ENCODE measurements around the gene RAD23B. TPM values are rescaled to one million over a fixed set of nuclear protein-coding genes. Genes with fewer than 3 reads are reported as not detected.
A peak's percentile ranks its signal among the peaks of the same experiment; 100 is the strongest.

The RAD23B gene
- total and polyA plus RNA-seq, 2 of the 13 experiments (the other 11 are each of a cell fraction or from before 2014, with no cell fraction given) = 133 to 156 TPM

- peak; percentile 77; the same call in 1 of the 2 replicates for TF ChIP-seq STAT6 (CRISPR knock-in tag; IDR thresholded peaks at IDR 0.05; ENCODE audit: borderline replicate concordance)
- peak; percentile 90 for TF ChIP-seq ZNF788 (CRISPR knock-in tag; IDR thresholded peaks at IDR 0.05; ENCODE audit: borderline replicate concordance)
- peak; percentile 85 for TF ChIP-seq RBM39 (IDR thresholded peaks at IDR 0.05; ENCODE audit: low read depth, low read length, poor library complexity, severe bottlenecking)
- TF ChIP-seq PBX3 (CRISPR knock-in tag; IDR thresholded peaks at IDR 0.05; ENCODE audit: borderline replicate concordance) = 0 out of 2 replicates have a peak, but pooled peaks have one; percentile 20
- TF ChIP-seq PHF8 (CRISPR knock-in tag; IDR thresholded peaks at IDR 0.05) = peak; percentile 92
- peak; percentile 10; the same call in 1 of the 2 replicates for TF ChIP-seq REPIN1 (CRISPR knock-in tag; IDR thresholded peaks at IDR 0.05; ENCODE audit: borderline replicate concordance, low read depth)
- no peak for TF ChIP-seq NFE2 (CRISPR knock-in tag; IDR thresholded peaks at IDR 0.05)
- no peak for TF ChIP-seq E2F2 (CRISPR knock-in tag; IDR thresholded peaks at IDR 0.05; ENCODE audit: borderline replicate concordance)
- TF ChIP-seq STAT5B (CRISPR knock-in tag; IDR thresholded peaks at IDR 0.05) = peak; percentile 28; the same call in 1 of the 2 replicates
- TF ChIP-seq ZNF225 (CRISPR knock-in tag; IDR thresholded peaks at IDR 0.05) = peak; percentile 33; the same call in 1 of the 2 replicates
- peak; percentile 0 for TF ChIP-seq XRCC5 (optimal IDR thresholded peaks at IDR 0.05; ENCODE audit: low read length)
- peak; percentile 78 for TF ChIP-seq RXRA (CRISPR knock-in tag; IDR thresholded peaks at IDR 0.05)
- no peak for TF ChIP-seq SNAPC2 (CRISPR knock-in tag; IDR thresholded peaks at IDR 0.05)
- TF ChIP-seq CHCHD3 (CRISPR knock-in tag; IDR thresholded peaks at IDR 0.05) = 0 out of 2 replicates have a peak, but pooled peaks have one; percentile 27
- TF ChIP-seq GATA4 (IDR thresholded peaks at IDR 0.05; ENCODE audit: borderline replicate concordance, low read depth) = no peak
- TF ChIP-seq SP2 (CRISPR knock-in tag; IDR thresholded peaks at IDR 0.05) = no peak
- no peak for TF ChIP-seq ZNF383 (CRISPR knock-in tag; IDR thresholded peaks at IDR 0.05; ENCODE audit: borderline replicate concordance)
- TF ChIP-seq ZNF460 (CRISPR knock-in tag; IDR thresholded peaks at IDR 0.05; ENCODE audit: borderline replicate concordance) = no peak
- peak; percentile 44; the same call in 1 of the 2 replicates for TF ChIP-seq PAX8 (CRISPR knock-in tag; IDR thresholded peaks at IDR 0.05; ENCODE audit: borderline replicate concordance)
- TF ChIP-seq SOX5 (CRISPR knock-in tag; IDR thresholded peaks at IDR 0.05; ENCODE audit: borderline replicate concordance) = peak; percentile 53
Measured at GRCh38 chr9:107282759-107283622, at the start of gene RAD23B (continued).

Measured in HepG2 (cell line).